HL-60 (cell line): Measurements from ENCODE around the gene DHRS13.

Source experiments
- CTCF ChIP-seq: IDR thresholded peaks from one replicate; pipeline ENCODE4 v1.5.1; 2011; ENCODE audit warnings: low read length, control low read depth, inconsistent platforms; ENCODE audit not compliant: insufficient read depth
- POLR2AphosphoS5 ChIP-seq: IDR thresholded peaks from 2 replicates; pipeline ENCODE4 v1.6.1; 2012; ENCODE audit warnings: low read depth

GRCh38 chr17:28885951-28886350 lies 16.9 kb downstream of the DHRS13 start:
- TF ChIP-seq CTCF (no peak), POLR2AphosphoS5 (no peak)
